OCI-LY7 (cell line): Measurements from ENCODE around the gene CTCF. TPM values are rescaled to one million over a fixed set of nuclear protein-coding genes. Genes with fewer than 3 reads are reported as not detected.
A peak's percentile ranks its signal among the peaks of the same experiment; 100 is the strongest.

Experiments
- BruUV-seq: library from RNA; stranded (reverse); fragments of 400-500 nt; replicated peaks from 2 replicates; lab custom pipeline; 2021; lab: Mats Ljungman, UMichigan
- CTCF ChIA-PET: fragments of 300-600 bp; sonication (Branson Sonifier 250); formaldehyde crosslinking; loops from one replicate; lab custom pipeline; 2022; ENCODE audit warnings: antibody characterized with exemption; ENCODE audit not compliant: unreplicated experiment; lab: Charles Lee
- POLR2A ChIA-PET: fragments of 300-600 bp; sonication (Branson Sonifier 250); formaldehyde crosslinking; loops from one replicate; lab custom pipeline; 2022; ENCODE audit warnings: antibody characterized with exemption; lab: Charles Lee
- DNase-seq: peaks from one replicate; pipeline ENCODE4 v3.0.0-alpha.2; 2015; ENCODE audit warnings: low spot score
- H2AFZ ChIP-seq: fragments of 200-600 bp; sonication (generic), shearing (Covaris generic); 2 replicates; pipeline ENCODE4 v1.6.1; 2014; ENCODE audit warnings: mild to moderate bottlenecking, antibody characterized with exemption, low read length, moderate library complexity
- H3K27ac ChIP-seq: fragments of 200-600 bp; sonication (generic); 2 replicates; pipeline ENCODE4 v1.5.1; 2014; ENCODE audit warnings: mixed run types, low read depth, mild to moderate bottlenecking, moderate library complexity, low read length, inconsistent platforms; ENCODE audit not compliant: poor library complexity, severe bottlenecking
- H3K36me3 ChIP-seq: fragments of 200-600 bp; sonication (generic); 2 replicates; pipeline ENCODE4 v1.6.1; 2014; ENCODE audit warnings: mild to moderate bottlenecking, antibody characterized with exemption, low read length, moderate library complexity, mixed read lengths; ENCODE audit not compliant: insufficient read depth
- H3K4me1 ChIP-seq: fragments of 200-600 bp; sonication (generic); 2 replicates; pipeline ENCODE4 v1.5.1; 2014; ENCODE audit warnings: mild to moderate bottlenecking, low read length; ENCODE audit not compliant: insufficient read depth, poor library complexity, severe bottlenecking
- H3K4me2 ChIP-seq: fragments of 200-600 bp; sonication (generic); 2 replicates; pipeline ENCODE4 v1.6.1; 2014; ENCODE audit warnings: mild to moderate bottlenecking, low read length
- H3K4me3 ChIP-seq: fragments of 200-600 bp; sonication (generic); 2 replicates; pipeline ENCODE4 v1.5.1; 2014; ENCODE audit warnings: mild to moderate bottlenecking, low read depth, low read length; ENCODE audit not compliant: poor library complexity, severe bottlenecking
- H3K79me2 ChIP-seq: fragments of 200-600 bp; sonication (generic); 2 replicates; pipeline ENCODE4 v1.6.1; 2016; ENCODE audit warnings: low read depth, mild to moderate bottlenecking, low read length, moderate library complexity, mixed read lengths; ENCODE audit not compliant: insufficient read depth
- H3K9me2 ChIP-seq: fragments of 200-600 bp; sonication (generic); 2 replicates; pipeline ENCODE4 v1.6.1; 2016; ENCODE audit warnings: mild to moderate bottlenecking, low read length, mixed read lengths; ENCODE audit not compliant: insufficient read depth
- H3K9me3 ChIP-seq: fragments of 200-600 bp; sonication (generic); 2 replicates; pipeline ENCODE4 v1.6.1; 2014; ENCODE audit warnings: mild to moderate bottlenecking, mixed run types, low read length, mixed read lengths
- H4K20me1 ChIP-seq: fragments of 200-600 bp; sonication (generic); 2 replicates; pipeline ENCODE4 v1.6.1; 2014; ENCODE audit warnings: mild to moderate bottlenecking, antibody characterized with exemption, low read length, moderate library complexity, mixed read lengths; ENCODE audit not compliant: insufficient read depth
- EZH2phosphoT487 ChIP-seq: fragments of 200-600 bp; sonication (generic); IDR thresholded peaks from 2 replicates; pipeline ENCODE4 v1.6.1; 2018; ENCODE audit warnings: low read depth, borderline replicate concordance, mild to moderate bottlenecking, mixed run types, antibody characterized with exemption, low read length, moderate library complexity, mixed read lengths
- intact Hi-C: fragments of 100-400 bp; cut with micrococcal nuclease; formaldehyde crosslinking; loops from one replicate; pipeline ENCODE4 v1.10.0; 2022; ENCODE audit not compliant: unreplicated experiment
- total RNA-seq, 2 experiments: library from RNA; depleted of rRNA in 1 of 2; stranded (reverse); fragments of >200 nt in 1 of 2; shearing (Covaris generic) in 1 of 2; gene quantifications; 2 replicates each; pipeline ENCODE4 v1.2.3, GENCODE V29; 2014 to 2022
- TF ChIP-seq, protein P1 (sequence below): fragments of 200-600 bp; sonication (generic); conservative IDR thresholded peaks from 2 replicates; pipeline ENCODE4 v1.5.1; 2014; ENCODE audit warnings: mild to moderate bottlenecking, antibody characterized with exemption, low read length, moderate library complexity, mixed read lengths

CTCF gene
- total RNA-seq, 2 experiments from 2014 or later, result 70.6 to 83.5 TPM

DNA sequence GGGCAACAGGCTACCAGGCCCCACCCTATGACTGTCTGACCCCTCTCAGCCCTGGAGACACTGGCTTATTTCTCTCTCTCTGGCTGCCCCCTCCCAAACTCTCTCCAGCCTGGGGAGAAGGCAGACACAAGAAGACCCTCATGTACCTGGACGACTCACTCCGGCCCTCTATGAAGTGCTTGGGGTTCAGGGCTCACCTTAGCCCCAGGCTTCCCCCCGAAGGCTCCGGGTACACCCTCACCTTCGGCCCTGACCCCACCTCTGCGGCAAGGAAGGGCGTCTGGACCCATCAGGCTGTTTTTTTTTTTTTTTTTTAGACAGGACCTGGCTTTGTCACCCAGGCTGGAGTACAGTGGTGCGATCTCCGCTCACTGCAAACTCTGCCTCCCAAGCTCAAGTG is 81.7 kb downstream of the CTCF start:
- CTCF ChIA-PET, result interaction anchor here (0.6 to 3.0 kb wide), 6 partner anchors 15 to 100 kb away, joined by 3 to 43 read pairs (median 5); partner anchors contain the start of genes ACD, CTCF and PARD6A

DNA sequence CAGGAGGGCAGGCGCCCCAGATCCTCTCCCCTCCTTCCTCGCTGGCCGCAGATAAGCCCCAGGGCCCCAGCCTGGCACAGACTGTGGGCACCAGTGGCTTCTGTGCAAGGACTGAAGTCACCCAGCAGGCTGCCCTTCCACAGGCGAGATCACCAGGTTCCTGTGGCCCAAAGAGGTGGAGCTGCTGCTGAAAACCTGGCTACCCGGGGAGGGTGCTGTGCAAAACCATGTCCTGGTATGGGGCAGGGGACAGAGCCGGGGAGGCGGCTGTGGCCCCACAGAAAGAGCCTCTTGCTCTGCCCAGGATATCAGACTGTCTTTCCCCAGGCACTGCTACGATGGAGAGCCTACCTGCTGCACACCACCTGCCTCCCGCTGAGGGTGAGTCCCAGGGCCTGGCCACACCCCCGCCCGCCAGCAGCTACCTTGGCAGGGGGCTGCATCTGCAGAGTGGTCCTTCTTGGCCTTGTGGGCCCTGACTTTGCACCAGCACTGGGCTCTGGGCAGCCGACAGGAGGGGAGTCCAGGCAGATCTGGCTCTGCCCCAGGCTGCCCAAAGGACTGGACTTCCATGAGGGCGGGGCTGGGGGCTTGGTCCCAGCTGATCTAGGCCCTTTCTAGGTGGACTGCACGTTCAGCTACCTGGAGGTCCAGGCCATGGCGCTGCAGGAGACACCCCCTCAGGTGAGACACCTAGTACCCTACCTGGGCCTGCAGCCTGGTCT is 83.2 kb downstream of the CTCF start:
- H3K4me2 ChIP-seq, result peak overlapping the region; percentile 97
- peak; percentile 45 for DNase-seq
- no peaks in the 10 kb centered on the region for H3K9me3 ChIP-seq
- BruUV-seq, result TSS peak; percentile 55
- intact Hi-C loops, result loop anchor here (1.0 kb wide), 1 partner anchor 124 kb away; no protein-coding TSS in a partner anchor
- peaks cover 43% of the 10 kb centered on the region for H3K36me3 ChIP-seq
- ChIA-PET CTCF (interaction anchor here (0.5 to 3.0 kb wide), 18 partner anchors 12 to 180 kb away, joined by 3 to 43 read pairs (median 4); partner anchors contain the start of genes ACD, CTCF and PARD6A), POLR2A (interaction anchor here (1.0 to 5.3 kb wide), 13 partner anchors 11 to 189 kb away, joined by 3 to 57 read pairs (median 5); partner anchors contain the start of genes ACD and RIPOR1)
- H4K20me1 ChIP-seq, result no peaks in the 10 kb centered on the region; the same call in 1 of the 2 replicates
- H3K79me2 ChIP-seq, result peaks cover 14% of the 10 kb centered on the region; the same call in 1 of the 2 replicates
- no peaks in the 10 kb centered on the region for H3K9me2 ChIP-seq
- H3K27ac ChIP-seq, result peak overlapping the region; percentile 71
- H3K4me3 ChIP-seq, result peak overlapping the region; percentile 76
- H2AFZ ChIP-seq, result peak overlapping the region; percentile 73; the same call in 1 of the 2 replicates
- H3K4me1 ChIP-seq, result peaks cover 25% of the 10 kb centered on the region
- no peak for TF ChIP-seq EZH2phosphoT487
- TF ChIP-seq, protein P1, sequence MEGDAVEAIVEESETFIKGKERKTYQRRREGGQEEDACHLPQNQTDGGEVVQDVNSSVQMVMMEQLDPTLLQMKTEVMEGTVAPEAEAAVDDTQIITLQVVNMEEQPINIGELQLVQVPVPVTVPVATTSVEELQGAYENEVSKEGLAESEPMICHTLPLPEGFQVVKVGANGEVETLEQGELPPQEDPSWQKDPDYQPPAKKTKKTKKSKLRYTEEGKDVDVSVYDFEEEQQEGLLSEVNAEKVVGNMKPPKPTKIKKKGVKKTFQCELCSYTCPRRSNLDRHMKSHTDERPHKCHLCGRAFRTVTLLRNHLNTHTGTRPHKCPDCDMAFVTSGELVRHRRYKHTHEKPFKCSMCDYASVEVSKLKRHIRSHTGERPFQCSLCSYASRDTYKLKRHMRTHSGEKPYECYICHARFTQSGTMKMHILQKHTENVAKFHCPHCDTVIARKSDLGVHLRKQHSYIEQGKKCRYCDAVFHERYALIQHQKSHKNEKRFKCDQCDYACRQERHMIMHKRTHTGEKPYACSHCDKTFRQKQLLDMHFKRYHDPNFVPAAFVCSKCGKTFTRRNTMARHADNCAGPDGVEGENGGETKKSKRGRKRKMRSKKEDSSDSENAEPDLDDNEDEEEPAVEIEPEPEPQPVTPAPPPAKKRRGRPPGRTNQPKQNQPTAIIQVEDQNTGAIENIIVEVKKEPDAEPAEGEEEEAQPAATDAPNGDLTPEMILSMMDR, result no peak

More for the DNA sequence above, 81.7 kb downstream of the CTCF start:
- Histone ChIP-seq H3K4me2 (peak overlapping the region; percentile 97), H3K9me3 (no peaks in the 10 kb centered on the region), H3K4me1 (peaks cover 25% of the 10 kb centered on the region), H2AFZ (no peak overlapping the region; the same call in 1 of the 2 replicates), H3K4me3 (peak overlapping the region; percentile 76), H3K79me2 (peaks cover 14% of the 10 kb centered on the region; the same call in 1 of the 2 replicates), H3K9me2 (no peaks in the 10 kb centered on the region), H3K36me3 (peaks cover 39% of the 10 kb centered on the region), H3K27ac (peak overlapping the region; percentile 71), H4K20me1 (no peaks in the 10 kb centered on the region; the same call in 1 of the 2 replicates)
- no TSS peak for BruUV-seq
- POLR2A ChIA-PET, result interaction anchor here (0.6 to 5.3 kb wide), 8 partner anchors 15 to 127 kb away, joined by 3 to 57 read pairs (median 5); partner anchors contain the start of gene ACD
- no peak for DNase-seq
- intact Hi-C loops, result loop anchor here (1.0 kb wide), 2 partner anchors 82 to 97 kb away; partner anchors contain the start of gene CTCF
- TF ChIP-seq, protein P1, result no peak
- TF ChIP-seq EZH2phosphoT487, result no peak
